NCI-H2081 treated with DMSO at 0.1 percent for 48 hours (cell line): Measurements from ENCODE around the gene EYS.

ENCODE experiments used
- DNase-seq: peaks from one replicate; lab custom pipeline; 2025; lab: John Stamatoyannopoulos, UW

EYS gene

DNA sequence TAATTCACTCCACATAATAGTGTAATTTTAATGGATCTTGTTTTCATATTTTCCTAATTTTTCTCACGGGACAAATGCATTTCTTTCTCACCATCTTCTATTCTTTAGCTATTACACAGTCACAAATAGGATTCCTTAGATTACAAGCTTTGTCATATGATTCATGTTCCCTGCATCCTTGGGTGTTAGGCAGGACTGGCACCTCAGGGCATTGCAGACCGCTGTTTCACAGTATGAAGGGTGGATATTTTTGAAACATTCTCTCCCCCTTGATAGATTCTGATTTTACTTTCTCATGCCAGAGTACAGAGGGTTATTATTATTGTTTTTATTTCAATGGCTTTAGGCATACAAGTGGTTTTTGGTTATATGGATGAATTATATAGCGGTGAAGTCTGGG lies 1469.0 kb downstream of the EYS start:
- no peak for DNase-seq

GRCh38 chr6:64233746-64234145 lies 1473.3 kb downstream of the EYS start:
- no peak for DNase-seq

GRCh38 chr6:64231928-64232327 lies 1475.1 kb downstream of the EYS start:
- no peak for DNase-seq

GRCh38 chr6:64230530-64230929 lies 1476.5 kb downstream of the EYS start:
- DNase-seq, result no peak

DNA sequence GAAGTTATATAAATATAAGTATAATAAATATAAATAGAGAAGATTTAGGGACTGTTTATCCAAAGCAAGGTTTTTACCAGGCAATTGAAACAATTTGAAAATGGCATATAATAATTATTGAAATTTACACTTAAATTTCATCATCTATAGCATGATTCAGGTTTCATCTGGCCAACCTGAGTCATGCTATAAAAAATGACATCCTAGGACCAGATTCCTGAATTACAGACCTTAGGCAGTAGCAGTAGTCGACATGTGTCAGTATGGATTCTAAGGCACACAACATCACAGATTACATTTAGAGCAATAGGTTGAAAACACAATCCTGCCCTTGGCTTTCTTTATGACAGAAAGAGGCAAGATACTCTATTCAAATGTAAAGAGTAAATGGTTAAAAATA lies 1479.2 kb downstream of the EYS start:
- no peak for DNase-seq

GRCh38 chr6:64225503-64225902 lies 1481.5 kb downstream of the EYS start:
- DNase-seq, result no peak

GRCh38 chr6:64224819-64225218 lies 1482.2 kb downstream of the EYS start:
- DNase-seq, result no peak

DNA sequence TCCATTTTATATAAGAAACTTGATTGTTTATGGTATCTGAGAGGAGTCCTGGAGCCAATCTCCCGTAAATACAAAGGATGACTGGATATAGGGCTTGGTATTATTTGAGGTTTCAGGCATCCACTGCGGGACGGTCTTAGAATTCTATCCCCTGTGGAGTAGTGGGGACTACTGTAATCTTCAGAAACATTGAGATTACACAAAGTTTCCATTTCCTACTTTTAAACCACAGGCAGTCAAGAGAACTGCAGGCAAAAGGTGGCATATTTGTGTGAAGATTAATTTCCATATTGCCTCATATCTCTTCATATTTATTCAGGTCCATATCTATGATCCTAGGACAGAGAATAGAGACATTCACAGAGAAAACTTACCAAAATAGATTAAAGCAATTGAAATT lies 1485.2 kb downstream of the EYS start:
- no peak for DNase-seq

- no peak for DNase-seq
These were observed 1486.2 kb downstream of the EYS start for GRCh38 chr6:64220801-64221200.

DNA sequence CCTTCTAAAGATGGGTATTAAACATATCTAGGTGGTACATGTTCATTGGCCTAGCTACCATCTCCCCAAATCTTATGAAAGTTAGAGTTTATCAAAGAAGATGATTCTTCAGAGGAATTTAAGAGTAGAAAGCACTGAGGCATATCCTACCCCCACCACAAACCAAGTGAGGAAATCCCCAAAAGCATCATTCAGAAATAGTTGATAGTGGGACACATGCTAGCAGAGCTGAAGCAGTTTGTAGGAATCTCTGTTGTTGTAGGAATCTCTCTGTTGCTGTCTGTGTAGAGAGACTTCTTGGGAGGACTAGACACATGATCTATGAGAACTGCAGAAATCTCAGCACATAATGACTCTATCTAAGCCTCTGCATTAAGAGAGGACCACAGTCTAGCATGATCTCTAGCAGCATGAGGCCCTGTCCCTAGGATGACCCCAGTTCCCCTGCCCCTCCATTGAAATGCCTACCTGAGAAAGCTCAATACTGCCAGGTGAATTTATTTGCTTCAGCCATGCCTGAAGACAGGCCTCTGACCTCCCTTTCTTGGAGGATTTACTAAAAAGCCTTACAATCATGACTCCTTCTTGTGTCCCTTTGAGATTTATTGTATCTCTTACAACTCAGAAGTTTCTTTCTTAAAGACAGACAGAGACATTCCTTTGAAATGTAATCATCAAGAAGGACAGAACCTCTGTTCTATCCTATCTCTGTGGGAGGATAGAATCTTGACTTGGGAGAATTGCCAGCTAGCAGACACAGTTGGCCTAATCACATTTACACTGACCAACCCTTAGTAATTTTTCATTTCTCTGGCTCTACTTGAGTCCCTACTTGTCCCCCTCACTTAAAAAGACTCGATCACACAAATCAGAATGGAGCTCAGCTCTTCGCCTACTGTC lies 1489.1 kb downstream of the EYS start:
- DNase-seq, result no peak

GRCh38 chr6:64214373-64214772 lies 1492.7 kb downstream of the EYS start:
- no peak for DNase-seq

DNA sequence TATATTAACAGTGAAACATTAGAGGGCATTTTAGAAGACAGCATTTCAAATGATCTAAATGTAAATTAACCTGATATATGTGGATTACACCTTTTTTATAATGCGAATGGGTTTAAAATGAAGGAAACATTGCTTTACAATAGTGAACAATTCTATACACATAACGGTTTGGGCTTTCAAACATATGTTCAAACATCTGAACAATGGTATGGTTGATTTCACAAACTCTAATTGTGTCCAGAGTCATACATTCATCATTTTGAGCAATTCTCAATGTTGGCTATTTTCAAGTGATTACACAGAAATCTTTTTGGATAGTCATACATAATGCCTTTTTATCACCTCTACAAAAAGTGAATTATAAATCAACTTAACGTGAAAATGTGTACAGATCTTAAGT lies 1493.3 kb downstream of the EYS start:
- DNase-seq, result no peak

DNA sequence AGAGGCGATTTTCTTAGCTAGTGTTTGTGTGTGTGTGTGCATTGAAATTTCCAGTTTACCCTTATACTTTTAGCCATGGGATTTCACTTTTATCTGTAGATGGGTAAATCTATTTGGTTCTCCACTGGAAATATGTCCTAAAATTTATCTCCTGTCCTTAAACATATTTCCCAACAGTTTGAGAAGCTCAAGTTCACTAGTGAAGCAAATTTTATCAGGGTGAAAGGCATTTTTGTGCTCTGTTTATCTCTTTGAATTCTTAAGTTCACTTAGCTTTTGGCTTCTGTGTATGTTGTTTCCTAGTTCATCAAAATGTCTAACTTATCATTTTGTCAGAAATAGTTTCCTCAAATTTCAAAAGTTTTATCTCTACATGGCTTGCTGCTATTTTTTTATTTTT lies 1509.8 kb downstream of the EYS start:
- DNase-seq, result no peak

DNA sequence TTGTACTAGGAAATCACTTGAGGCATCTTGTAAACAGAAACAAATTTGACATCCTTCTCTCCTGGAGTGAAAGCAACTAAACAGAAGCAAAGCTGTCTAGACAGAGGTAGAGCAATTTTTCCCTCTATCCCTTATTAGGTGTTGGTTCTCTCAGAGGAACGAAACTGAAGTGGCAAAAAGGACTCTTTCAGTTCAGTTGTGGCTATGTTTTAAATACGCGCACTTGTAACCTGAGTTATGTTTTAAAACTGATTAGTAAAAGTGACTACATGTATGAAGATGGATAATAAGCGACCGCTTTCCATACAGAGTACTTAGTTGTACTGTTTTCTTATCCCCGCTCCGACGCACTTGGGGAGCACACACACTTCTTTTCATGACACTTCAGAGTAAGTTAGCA lies 1520.4 kb downstream of the EYS start:
- no peak for DNase-seq

DNA sequence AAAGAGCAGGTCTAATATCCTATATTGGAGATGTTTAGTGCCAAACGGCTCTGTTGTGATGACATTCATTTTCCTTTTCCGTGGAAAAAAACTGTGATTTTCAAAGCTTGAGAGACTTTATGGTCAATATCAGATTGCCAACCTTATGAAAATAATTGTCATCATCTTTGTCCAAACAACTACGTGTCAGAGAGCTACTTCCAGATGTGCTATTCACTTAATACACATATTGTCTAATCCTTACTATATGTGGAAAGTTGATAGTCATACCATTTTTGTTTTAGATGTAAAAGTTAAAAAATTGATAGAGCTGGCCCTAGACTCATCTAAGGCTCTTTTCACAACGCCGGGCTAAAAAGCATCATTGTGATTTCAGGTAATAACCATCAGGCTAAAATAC lies 1521.4 kb downstream of the EYS start:
- no peak for DNase-seq

GRCh38 chr6:64175296-64175695 lies 1531.7 kb downstream of the EYS start:
- no peak for DNase-seq

DNA sequence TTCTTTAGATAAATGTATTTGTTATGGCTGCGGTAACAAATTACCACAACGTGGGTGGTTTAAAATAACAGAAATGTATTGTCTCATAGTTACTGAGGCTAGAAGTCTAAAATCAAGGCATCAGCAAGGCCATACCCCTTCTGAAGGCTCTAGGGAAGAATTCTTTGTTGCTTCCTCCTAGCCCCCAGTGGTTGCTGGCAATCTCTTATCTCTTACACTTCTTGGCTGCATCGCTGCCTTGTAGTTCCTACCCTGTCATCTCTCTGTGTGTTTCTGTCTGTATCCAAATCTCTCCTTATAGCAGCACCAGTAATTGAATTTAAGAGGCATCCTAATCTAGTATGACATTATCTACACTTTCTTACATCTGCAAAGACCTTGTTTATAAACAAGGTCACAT lies 1536.7 kb downstream of the EYS start:
- DNase-seq, result no peak

GRCh38 chr6:64160486-64160885 lies 1546.5 kb downstream of the EYS start:
- no peak for DNase-seq

DNA sequence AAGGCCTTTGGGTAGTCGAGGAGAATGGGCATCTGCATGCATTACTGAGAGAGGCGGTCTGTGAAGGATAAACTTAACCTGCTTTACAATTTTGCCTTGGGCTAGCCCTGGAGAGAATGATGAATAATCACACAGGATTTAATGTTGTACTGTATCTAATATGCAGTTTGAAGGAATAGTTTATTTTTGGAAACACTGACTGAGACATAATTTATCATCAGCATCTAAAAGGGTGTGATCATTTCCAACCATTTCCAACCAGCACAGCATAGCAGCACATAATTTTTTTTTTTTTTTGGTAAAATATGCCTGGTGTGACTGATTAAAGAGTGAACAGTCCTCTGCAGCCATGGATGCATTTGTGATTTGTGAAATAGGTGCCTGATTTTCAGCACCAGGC lies 1552.0 kb downstream of the EYS start:
- DNase-seq, result no peak

DNA sequence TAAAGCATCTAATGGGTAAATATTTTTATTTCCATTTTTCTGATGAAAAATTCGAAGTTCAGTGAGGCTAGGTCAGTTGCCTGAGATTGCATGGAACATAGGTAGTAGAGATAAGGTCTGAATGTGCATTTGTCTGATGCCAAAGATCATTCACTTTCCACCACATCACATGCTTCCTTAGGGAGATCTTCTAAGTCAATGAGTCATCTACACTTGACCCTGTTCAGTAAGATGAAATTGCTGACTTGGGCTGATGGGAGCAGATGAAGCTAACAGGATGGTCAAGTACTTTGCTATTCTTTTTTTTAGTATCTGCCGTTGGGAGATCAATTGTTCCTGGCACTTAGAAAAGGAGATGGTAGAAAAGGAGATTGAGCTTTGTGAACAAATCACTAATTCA lies 1560.2 kb downstream of the EYS start:
- DNase-seq, result no peak

GRCh38 chr6:64146094-64146493 lies 1560.9 kb downstream of the EYS start:
- DNase-seq, result no peak

- DNase-seq, result no peak
These were observed 1561.4 kb downstream of the EYS start for GRCh38 chr6:64145658-64146057.

- no peak for DNase-seq
These were observed 1563.9 kb downstream of the EYS start for GRCh38 chr6:64143101-64143500.

DNA sequence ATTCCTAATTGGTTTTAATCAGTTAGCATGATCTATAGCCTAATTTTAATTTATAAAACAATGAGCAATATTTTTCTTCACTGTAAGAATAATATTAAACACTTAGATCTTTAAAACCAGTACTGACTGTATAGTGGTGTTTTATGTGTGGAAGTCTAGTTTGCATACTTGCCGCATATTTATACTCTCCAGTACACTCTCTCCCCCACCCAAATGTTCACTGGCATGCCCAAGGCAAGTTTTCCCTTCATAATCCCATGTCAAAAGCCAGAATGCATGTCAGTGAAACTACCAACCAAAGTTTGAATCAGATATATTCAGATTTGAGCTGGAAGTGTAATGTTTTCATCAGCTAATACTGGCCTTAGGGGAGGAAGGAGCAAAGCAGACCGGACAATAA lies 1565.3 kb downstream of the EYS start:
- DNase-seq, result no peak
